GM12878 (cell line): ENCODE results near the gene IL20RA. TPM values are rescaled to one million over a fixed set of nuclear protein-coding genes. Genes with fewer than 3 reads are reported as not detected.

ENCODE experiments used
- ATF7 ChIP-seq: fragments of 450-650 bp; IDR thresholded peaks from 2 replicates; pipeline ENCODE4 v1.6.1; 2016; ENCODE audit warnings: low read depth, mild to moderate bottlenecking
- BMI1 ChIP-seq: fragments of 450-650 bp; IDR thresholded peaks from 2 replicates; pipeline ENCODE4 v1.6.1; 2016; ENCODE audit warnings: mild to moderate bottlenecking, moderate library complexity, borderline replicate concordance
- CHD2 ChIP-seq: IDR thresholded peaks from 2 replicates; pipeline ENCODE4 v1.6.1; 2011; ENCODE audit warnings: low read depth, low read length, improper control_type of control experiment, borderline replicate concordance
- EED ChIP-seq: sonication (generic); IDR thresholded peaks from 2 replicates; pipeline ENCODE4 v1.6.1; 2016; ENCODE audit warnings: antibody characterized with exemption, low read depth
- EP300 ChIP-seq, 2 experiments: fragments of 150-350 bp in 1 of 2; IDR thresholded peaks; 2 replicates each; pipeline ENCODE4 v1.6.1; 2011 to 2012; ENCODE audit warnings: low read depth in 2 of 2, low read length in 2 of 2, borderline replicate concordance in 1 of 2, improper control_type of control experiment in 1 of 2, inconsistent platforms in 1 of 2; ENCODE audit not compliant: control insufficient read depth in 1 of 2
- ETV6 ChIP-seq, 2 experiments: fragments of 450-650 bp in 1 of 2; IDR thresholded peaks in 1 of 2; conservative IDR thresholded peaks in 1 of 2; 2 replicates each; pipeline ENCODE4 v1.6.1; 2014; ENCODE audit warnings: antibody characterized with exemption in 1 of 2, borderline replicate concordance in 1 of 2, low read depth in 1 of 2, mild to moderate bottlenecking in 1 of 2, moderate library complexity in 1 of 2
- GATAD2B ChIP-seq: fragments of 450-650 bp; conservative IDR thresholded peaks from 2 replicates; pipeline ENCODE4 v1.6.1; 2017; ENCODE audit warnings: low read depth, mild to moderate bottlenecking, moderate library complexity
- IKZF1 ChIP-seq: fragments of 450-650 bp; conservative IDR thresholded peaks from 2 replicates; pipeline ENCODE4 v1.6.1; 2017; ENCODE audit warnings: antibody characterized with exemption, mild to moderate bottlenecking
- MTA3 ChIP-seq: IDR thresholded peaks from 2 replicates; pipeline ENCODE4 v1.6.1; 2012; ENCODE audit warnings: low read length, inconsistent platforms, borderline replicate concordance
- NBN ChIP-seq: fragments of 450-650 bp; IDR thresholded peaks from 2 replicates; pipeline ENCODE4 v1.6.1; 2016
- NFYB ChIP-seq: IDR thresholded peaks from 2 replicates; pipeline ENCODE4 v1.6.1; 2011; ENCODE audit warnings: low read depth, mild to moderate bottlenecking, low read length, improper control_type of control experiment, moderate library complexity; ENCODE audit not compliant: insufficient read depth
- RB1 ChIP-seq: fragments of 450-650 bp; formaldehyde crosslinking; IDR thresholded peaks from 2 replicates; pipeline ENCODE4 v1.6.1; 2017; ENCODE audit warnings: mild to moderate bottlenecking, borderline replicate concordance
- SMAD1 ChIP-seq: fragments of 450-650 bp; IDR thresholded peaks from 2 replicates; pipeline ENCODE4 v1.6.1; 2018; ENCODE audit warnings: mild to moderate bottlenecking, low read depth; ENCODE audit not compliant: partially characterized antibody
- SMAD5 ChIP-seq: IDR thresholded peaks from 2 replicates; pipeline ENCODE4 v1.6.1; 2016; ENCODE audit warnings: antibody characterized with exemption, low read depth
- SREBF1 ChIP-seq: IDR thresholded peaks from 2 replicates; pipeline ENCODE4 v1.6.1; 2012; ENCODE audit warnings: mild to moderate bottlenecking, low read length
- ZBED1 ChIP-seq: IDR thresholded peaks from 2 replicates; pipeline ENCODE4 v1.6.1; 2016; ENCODE audit warnings: borderline replicate concordance
- polyA plus RNA-seq, 11 experiments: library from polyadenylated mRNA; depleted of rRNA in 4 of 11; unstranded in 6 of 11; stranded (reverse) in 5 of 11; fragments of >200 nt; fragmentation: Nextera tagmentation in 4 of 11; fragmentation: Illumina TruSeq in 1 of 11; extraction: Ambion mirVana in 4 of 11; extraction: Trizol in 1 of 11; gene quantifications; 1 replicate in 1 of 11; 2 replicates in 10 of 11; pipeline versions ENCODE4 v1.2.1 to v1.2.3, GENCODE V29; 2011 to 2016; ENCODE audit warnings: inconsistent platforms in 2 of 11, missing spikeins in 2 of 11, low read depth in 1 of 11
- total RNA-seq, 4 experiments: library from RNA; depleted of rRNA in 3 of 4; stranded (reverse); fragments of >200 nt in 3 of 4; fragmentation: Illumina TruSeq in 1 of 4; extraction: Trizol in 1 of 4; gene quantifications; 2 replicates each; pipeline versions ENCODE4 v1.2.1 to v1.2.3, GENCODE V29; 2013 to 2021
- TF ChIP-seq, protein P1 (sequence below): fragments of 150-350 bp; IDR thresholded peaks from 2 replicates; pipeline ENCODE4 v1.6.1; 2014; ENCODE audit warnings: mild to moderate bottlenecking, low read depth, low read length
- TF ChIP-seq, protein P2 (sequence below): fragments of 450-650 bp; IDR thresholded peaks from 2 replicates; pipeline ENCODE4 v1.6.1; 2016; ENCODE audit warnings: mild to moderate bottlenecking, moderate library complexity, borderline replicate concordance
- TF ChIP-seq, protein P3 (sequence below): IDR thresholded peaks from 2 replicates; pipeline ENCODE4 v1.6.1; 2011; ENCODE audit warnings: low read depth, mild to moderate bottlenecking, low read length, moderate library complexity, borderline replicate concordance; ENCODE audit errors: extremely low read depth
- TF ChIP-seq, protein P4 (sequence below): fragments of 150-350 bp; IDR thresholded peaks from 2 replicates; pipeline ENCODE4 v1.6.1; 2016; ENCODE audit warnings: low read depth, low read length

IL20RA gene
- total and polyA plus RNA-seq, 10 of the 15 experiments (the other 5 are each of a cell fraction or from before 2014, with no cell fraction given) = 0.02 to 0.16 (median 0.09) TPM; not detected in 3

DNA sequence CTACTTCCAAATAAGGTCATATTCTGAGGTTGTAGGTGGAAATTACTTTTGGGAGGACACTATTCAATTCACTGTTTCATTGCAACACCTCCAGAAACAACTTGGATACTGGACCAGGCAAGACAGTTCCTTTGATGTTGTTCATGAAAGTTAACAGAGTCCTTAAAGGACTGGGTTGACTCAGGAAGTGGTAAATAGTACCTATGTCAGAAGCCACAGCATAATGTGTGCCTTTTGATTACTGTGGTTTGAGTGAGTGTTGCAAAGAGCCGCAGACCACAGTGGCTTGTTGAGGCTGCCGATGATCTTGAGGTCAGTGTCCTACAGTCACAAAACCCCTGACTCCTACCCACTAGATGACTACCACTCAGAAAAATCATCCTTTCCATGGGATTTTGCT, 10.9 kb downstream of the IL20RA start (continued):
- TF ChIP-seq, protein P1, sequence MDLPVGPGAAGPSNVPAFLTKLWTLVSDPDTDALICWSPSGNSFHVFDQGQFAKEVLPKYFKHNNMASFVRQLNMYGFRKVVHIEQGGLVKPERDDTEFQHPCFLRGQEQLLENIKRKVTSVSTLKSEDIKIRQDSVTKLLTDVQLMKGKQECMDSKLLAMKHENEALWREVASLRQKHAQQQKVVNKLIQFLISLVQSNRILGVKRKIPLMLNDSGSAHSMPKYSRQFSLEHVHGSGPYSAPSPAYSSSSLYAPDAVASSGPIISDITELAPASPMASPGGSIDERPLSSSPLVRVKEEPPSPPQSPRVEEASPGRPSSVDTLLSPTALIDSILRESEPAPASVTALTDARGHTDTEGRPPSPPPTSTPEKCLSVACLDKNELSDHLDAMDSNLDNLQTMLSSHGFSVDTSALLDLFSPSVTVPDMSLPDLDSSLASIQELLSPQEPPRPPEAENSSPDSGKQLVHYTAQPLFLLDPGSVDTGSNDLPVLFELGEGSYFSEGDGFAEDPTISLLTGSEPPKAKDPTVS = no peak
- TF ChIP-seq NBN (peak; percentile 82), ATF7 (peak; percentile 90), ZBED1 (peak; percentile 82; the same call in 1 of the 2 replicates), SREBF1 (no peak), BMI1 (peak; percentile 80; the same call in 1 of the 2 replicates), IKZF1 (peak; percentile 93), EP300 (IDR thresholded peaks at IDR 0.05; ENCODE audit: borderline replicate concordance in 1 of 2, control insufficient read depth in 1 of 2, low read depth in 2 of 2, low read length in 2 of 2) (peak; percentile 83; a peak in 3 of 4 replicates), GATAD2B (0 out of 2 replicates have a peak, but pooled peaks have one; percentile 35), NFYB (no peak), MTA3 (peak; percentile 69; the same call in 1 of the 2 replicates), SMAD1 (peak; percentile 17), EED (peak; percentile 85), CHD2 (peak; percentile 48; the same call in 1 of the 2 replicates), SMAD5 (no peak), RB1 (peak; percentile 33; the same call in 1 of the 2 replicates), ETV6 (conservative IDR thresholded peaks at IDR 0.05 in 1 of 2, IDR thresholded peaks at IDR 0.05 in 1 of 2; ENCODE audit: borderline replicate concordance in 1 of 2, low read depth in 1 of 2) (peak in 1 of 2 experiments; percentile 47; a peak in 1 of 4 replicates)
- TF ChIP-seq, protein P2, sequence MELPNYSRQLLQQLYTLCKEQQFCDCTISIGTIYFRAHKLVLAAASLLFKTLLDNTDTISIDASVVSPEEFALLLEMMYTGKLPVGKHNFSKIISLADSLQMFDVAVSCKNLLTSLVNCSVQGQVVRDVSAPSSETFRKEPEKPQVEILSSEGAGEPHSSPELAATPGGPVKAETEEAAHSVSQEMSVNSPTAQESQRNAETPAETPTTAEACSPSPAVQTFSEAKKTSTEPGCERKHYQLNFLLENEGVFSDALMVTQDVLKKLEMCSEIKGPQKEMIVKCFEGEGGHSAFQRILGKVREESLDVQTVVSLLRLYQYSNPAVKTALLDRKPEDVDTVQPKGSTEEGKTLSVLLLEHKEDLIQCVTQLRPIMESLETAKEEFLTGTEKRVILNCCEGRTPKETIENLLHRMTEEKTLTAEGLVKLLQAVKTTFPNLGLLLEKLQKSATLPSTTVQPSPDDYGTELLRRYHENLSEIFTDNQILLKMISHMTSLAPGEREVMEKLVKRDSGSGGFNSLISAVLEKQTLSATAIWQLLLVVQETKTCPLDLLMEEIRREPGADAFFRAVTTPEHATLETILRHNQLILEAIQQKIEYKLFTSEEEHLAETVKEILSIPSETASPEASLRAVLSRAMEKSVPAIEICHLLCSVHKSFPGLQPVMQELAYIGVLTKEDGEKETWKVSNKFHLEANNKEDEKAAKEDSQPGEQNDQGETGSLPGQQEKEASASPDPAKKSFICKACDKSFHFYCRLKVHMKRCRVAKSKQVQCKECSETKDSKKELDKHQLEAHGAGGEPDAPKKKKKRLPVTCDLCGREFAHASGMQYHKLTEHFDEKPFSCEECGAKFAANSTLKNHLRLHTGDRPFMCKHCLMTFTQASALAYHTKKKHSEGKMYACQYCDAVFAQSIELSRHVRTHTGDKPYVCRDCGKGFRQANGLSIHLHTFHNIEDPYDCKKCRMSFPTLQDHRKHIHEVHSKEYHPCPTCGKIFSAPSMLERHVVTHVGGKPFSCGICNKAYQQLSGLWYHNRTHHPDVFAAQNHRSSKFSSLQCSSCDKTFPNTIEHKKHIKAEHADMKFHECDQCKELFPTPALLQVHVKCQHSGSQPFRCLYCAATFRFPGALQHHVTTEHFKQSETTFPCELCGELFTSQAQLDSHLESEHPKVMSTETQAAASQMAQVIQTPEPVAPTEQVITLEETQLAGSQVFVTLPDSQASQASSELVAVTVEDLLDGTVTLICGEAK = no peak
- TF ChIP-seq, protein P3, sequence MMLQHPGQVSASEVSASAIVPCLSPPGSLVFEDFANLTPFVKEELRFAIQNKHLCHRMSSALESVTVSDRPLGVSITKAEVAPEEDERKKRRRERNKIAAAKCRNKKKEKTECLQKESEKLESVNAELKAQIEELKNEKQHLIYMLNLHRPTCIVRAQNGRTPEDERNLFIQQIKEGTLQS = no peak
- TF ChIP-seq, protein P4, sequence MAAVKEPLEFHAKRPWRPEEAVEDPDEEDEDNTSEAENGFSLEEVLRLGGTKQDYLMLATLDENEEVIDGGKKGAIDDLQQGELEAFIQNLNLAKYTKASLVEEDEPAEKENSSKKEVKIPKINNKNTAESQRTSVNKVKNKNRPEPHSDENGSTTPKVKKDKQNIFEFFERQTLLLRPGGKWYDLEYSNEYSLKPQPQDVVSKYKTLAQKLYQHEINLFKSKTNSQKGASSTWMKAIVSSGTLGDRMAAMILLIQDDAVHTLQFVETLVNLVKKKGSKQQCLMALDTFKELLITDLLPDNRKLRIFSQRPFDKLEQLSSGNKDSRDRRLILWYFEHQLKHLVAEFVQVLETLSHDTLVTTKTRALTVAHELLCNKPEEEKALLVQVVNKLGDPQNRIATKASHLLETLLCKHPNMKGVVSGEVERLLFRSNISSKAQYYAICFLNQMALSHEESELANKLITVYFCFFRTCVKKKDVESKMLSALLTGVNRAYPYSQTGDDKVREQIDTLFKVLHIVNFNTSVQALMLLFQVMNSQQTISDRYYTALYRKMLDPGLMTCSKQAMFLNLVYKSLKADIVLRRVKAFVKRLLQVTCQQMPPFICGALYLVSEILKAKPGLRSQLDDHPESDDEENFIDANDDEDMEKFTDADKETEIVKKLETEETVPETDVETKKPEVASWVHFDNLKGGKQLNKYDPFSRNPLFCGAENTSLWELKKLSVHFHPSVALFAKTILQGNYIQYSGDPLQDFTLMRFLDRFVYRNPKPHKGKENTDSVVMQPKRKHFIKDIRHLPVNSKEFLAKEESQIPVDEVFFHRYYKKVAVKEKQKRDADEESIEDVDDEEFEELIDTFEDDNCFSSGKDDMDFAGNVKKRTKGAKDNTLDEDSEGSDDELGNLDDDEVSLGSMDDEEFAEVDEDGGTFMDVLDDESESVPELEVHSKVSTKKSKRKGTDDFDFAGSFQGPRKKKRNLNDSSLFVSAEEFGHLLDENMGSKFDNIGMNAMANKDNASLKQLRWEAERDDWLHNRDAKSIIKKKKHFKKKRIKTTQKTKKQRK = no peak
